HG03139 (cell line): ENCODE results near the gene MGRN1.
A peak's percentile ranks its signal among the peaks of the same experiment; 100 is the strongest.

Experiments used
- ATAC-seq: cut with Tn5 transposase; IDR thresholded peaks from one replicate; pipeline ENCODE4 v1.9.1; 2021; ENCODE audit not compliant: unreplicated experiment

MGRN1 gene

GRCh38 chr16:4685776-4686496, 61.3 kb downstream of the MGRN1 start:
- no peak for ATAC-seq

- ATAC-seq, result no peak
Measured at GRCh38 chr16:4686497-4687210, 62.0 kb downstream of the MGRN1 start.

DNA sequence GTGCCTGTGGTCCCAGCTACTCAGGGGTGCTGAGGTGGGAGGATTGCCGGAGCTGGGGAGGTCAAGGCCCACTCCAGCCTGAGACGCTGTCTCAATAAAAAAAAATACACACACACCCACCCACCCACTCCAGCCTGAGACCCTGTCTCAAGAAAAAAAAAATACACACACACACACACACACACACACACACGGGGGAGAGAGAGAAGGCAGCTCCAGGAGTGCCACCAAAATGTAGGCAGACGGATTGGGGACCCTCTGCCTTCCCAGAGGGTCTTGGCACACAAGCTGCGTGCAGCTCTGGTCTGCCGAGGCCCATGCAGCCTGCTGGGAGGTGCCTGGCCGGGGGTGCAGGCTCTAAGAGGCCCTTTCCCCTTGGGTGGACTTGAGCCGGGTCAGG, 62.8 kb downstream of the MGRN1 start:
- ATAC-seq, result no peak

GRCh38 chr16:4687946-4688673, 63.5 kb downstream of the MGRN1 start:
- no peak for ATAC-seq

DNA sequence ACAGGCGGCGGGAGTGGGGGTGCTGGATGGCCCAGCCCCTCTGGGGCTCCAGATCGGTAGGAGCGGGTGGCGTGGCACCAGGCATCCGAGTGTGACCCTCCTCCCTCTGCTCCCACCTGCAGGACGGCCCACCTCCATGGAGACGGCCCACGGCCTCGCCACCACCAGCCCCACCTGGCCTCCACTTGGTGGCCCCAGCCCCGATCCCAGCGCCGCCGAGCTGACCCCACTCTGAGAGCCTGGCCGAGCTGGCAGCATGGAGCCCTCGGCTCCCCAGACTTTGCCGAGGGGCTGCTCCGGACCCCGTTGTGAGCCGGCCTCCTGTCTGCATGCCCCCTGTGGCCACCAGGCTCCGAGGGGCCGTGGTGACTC, 64.0 kb downstream of the MGRN1 start:
- no peak for ATAC-seq

DNA sequence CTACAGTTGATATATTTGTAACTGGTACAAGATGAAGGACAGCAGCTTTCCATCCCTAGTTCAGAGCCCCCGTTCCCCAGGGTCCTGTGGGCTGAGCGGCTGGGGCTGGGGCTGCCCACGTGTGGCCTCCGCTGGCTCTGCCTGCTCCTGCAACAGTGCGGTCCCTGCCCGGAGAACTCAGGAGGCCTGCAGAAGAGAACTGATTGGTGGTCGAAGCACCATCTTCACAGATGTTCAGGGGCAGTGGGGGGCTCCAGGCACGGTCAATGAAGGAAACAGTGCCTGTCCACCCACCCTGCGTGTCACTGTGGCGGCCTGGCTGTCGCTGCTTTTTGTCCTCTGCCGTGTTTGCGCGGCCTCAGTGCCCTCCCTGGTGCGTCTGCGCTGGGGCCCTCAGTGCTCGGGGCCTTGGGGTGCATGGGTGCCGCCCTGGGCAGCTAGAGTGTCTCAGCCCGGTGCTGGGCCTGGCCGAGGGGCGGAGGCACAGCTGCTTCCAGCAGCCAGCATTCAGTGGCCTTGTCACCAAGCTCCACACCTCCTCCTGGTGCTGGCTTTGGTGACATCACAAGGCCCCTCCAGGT, 64.6 kb downstream of the MGRN1 start:
- no peak for ATAC-seq

GRCh38 chr16:4689864-4690704, 65.5 kb downstream of the MGRN1 start:
- no peak for ATAC-seq

GRCh38 chr16:4690946-4691665, 66.5 kb downstream of the MGRN1 start:
- ATAC-seq, result no peak

DNA sequence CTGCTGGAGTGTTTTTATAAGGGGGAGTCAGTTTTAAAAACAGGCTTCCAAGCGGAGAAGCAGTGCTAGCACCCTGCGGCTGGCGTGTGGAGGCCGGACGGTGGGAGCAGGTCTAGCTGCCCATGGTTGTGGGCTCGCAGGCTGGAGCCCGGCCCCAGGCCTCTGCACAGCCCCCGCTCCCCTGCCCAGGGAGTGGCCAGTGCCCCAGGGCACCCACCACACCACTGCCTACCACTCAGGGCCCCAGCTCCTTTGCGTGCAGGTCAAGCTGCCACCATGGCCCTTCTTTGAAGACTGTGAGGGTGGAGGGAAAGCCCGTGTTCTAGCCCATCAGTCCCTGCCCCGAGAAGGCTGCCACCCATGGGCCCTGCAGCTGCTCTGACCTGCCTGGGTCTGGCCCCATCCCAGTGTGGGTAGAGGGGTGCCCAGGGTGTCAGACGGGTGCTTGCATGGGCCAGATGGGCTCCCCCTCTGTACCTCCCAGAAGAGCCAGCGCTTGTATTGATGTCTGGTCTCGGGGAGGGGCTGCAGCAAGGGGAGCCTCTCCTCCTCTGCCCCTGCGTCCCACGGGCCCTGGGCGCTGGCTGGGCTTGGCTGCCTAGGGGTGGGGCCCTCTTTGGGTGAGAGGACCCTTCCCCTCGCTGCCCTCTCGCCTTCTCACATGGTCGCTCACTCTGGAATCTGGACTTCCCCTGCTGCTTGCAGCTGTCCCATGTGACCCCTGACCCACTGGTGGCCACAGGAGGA, 67.2 kb downstream of the MGRN1 start:
- no peak for ATAC-seq

- ATAC-seq, result peak; percentile 0
Measured at GRCh38 chr16:4692460-4693295, 68.1 kb downstream of the MGRN1 start.

GRCh38 chr16:4693296-4693955, 68.8 kb downstream of the MGRN1 start, which contains the start of gene NUDT16L1:
Gene NUDT16L1 (plus strand): TSS chr16:4693562. CDS start chr16:4693727, 165 bp downstream.
- peak; percentile 86 for ATAC-seq

DNA sequence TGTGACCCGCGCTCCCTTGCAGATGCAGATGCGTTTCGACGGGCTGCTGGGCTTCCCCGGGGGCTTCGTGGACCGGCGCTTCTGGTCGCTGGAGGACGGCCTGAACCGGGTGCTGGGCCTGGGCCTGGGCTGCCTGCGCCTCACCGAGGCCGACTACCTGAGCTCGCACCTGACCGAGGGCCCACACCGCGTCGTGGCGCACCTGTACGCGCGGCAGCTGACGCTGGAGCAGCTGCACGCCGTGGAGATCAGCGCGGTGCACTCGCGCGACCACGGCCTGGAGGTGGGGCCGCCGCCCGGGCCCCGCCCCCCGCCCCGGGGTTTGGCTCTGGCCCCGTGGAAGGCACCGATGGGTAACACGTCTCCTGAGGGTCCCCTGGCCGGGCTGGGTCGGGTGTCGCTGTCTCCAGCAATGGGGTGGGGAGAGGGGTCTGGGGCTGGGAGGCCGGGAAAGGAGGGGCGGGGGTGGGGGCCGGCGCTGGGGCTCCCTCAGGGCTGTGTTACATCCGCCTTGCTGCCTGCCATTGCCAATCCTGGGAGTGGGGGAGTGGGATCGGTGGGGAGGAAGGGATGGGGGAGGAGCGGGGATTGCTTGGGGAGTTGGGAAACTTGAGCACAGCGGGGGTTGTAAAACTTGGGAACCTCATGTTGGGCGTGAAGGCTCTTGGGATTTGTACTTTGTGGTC, 69.5 kb downstream of the MGRN1 start:
- no peak for ATAC-seq

DNA sequence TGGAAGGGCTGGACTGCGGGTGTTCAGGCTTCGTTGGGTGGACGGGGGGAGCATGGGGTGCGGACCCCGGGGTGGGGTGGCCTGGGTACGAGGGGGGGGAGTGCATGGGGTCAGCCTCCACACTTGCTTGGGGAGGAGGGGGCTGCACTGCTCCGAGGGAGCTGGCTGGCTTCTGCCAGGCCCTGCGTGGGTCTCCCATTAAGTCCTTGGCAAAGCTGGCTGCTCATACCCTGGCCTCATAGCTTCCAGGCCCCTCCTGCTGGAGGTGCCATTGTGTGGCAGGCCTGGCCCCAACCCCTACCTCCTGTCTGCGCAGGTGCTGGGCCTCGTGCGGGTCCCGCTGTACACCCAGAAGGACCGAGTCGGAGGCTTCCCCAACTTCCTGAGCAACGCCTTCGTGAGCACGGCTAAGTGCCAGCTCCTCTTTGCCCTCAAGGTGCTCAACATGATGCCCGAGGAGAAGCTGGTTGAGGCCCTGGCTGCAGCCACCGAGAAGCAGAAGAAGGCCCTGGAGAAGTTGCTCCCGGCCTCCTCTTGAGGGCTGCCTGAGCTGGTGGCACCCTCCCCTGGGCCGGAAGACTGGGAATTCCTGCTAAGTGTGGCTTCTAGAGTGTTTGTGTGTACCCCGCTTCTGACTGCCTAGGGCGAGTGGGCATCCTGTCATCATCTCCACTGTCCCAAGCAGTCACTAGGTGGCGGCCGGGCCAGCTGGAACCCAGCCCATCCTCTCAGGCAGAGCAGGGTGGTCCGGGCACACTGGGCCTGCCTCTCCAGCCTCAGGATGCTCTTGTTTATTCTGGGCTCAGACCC, 70.2 kb downstream of the MGRN1 start:
- no peak for ATAC-seq

- ATAC-seq, result no peak
Measured at GRCh38 chr16:4695473-4696171, 71.0 kb downstream of the MGRN1 start.

DNA sequence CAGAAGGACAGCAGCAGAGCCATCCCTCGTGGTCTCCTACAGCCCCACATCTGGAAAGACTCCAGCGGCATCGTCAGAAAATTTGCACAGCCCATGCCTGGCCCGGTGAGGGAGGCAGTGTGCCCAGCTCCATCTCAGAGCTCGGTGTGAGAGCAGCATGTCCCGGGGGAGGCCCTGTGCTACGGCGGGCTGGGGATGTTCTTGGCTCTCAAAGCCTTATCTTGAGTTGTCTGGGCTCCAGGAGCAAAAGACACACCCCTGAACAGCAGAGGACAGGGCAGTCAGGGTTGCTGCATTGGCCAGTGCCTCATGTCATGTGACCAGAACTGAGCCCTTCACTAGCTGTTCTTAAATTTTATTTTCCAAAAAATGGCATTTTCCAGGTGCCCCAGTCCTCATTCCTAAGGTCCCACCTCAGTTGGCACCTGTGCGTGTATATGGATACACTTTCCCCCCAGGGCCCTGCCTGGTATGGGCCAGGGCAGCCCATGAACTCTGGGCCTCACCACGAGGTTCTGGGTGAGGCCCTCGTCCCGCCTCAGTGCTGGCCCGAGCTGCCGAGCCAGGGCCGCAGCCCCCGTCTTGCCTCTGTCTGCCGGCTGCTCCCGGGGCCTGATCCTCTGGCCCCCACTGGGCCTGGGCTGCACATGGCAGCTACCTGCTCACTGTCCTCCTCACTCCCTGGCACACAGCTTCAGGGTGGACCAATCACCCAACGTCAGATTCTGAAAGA, 71.7 kb downstream of the MGRN1 start:
- no peak for ATAC-seq
